NCI-H510A treated with DMSO at 0.1 percent for 48 hours (cell line): ENCODE results near the gene ATG2B.

ENCODE experiments used
- DNase-seq: peaks from one replicate; lab custom pipeline; 2025; lab: John Stamatoyannopoulos, UW

The ATG2B gene

GRCh38 chr14:96309896-96310330 lies 53.2 kb downstream of the ATG2B start:
- no peak for DNase-seq

GRCh38 chr14:96309133-96309895 lies 53.8 kb downstream of the ATG2B start:
- DNase-seq: no peak

- DNase-seq: no peak
These were observed 55.7 kb downstream of the ATG2B start for GRCh38 chr14:96307434-96307833.

- DNase-seq: no peak
These were observed 58.2 kb downstream of the ATG2B start for GRCh38 chr14:96304956-96305355.

GRCh38 chr14:96303981-96304380 lies 59.2 kb downstream of the ATG2B start:
- no peak for DNase-seq

DNA sequence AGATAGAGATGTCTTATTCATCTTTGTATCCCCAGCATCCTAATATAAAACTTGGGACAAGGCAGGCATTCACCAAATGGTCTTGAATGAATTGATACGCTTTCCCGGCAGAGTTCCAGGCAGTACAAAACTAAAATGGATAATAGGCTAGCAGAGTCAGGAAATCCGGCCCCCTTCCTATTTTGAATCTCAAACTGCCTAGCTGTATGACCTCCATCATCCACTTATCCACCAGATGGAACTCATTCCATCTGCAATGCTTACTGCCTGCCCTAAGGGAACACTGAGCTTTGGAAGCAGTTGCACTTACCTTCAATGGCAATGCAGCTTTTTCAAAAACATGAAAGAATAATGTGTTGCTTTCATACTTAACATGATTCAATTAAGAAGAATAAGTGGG lies 63.7 kb downstream of the ATG2B start:
- DNase-seq: no peak

DNA sequence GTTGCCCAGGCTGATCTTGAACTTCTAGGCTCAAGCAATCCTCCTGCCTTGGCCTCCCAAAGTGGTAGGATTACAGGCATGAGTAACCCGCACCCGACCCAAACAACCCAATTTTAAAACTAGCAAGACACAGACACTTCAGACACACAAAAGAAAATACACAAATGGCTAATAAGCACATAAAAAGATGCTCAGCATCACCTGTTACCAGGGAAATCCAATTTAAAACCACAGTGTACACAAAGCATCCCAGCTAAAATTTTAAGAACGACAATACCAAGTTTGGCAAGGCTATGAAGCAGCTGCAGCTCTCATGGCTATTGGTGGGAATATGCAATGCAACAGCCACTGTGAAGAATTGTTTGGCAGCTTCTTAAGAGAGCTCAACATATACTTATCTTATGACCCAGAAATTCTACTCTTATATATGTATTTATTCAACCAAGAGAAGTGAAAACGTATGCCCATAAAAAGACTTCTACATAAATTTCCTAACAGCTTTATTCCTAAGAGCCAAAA lies 65.1 kb downstream of the ATG2B start:
- no peak for DNase-seq

- peak; percentile 21 for DNase-seq
These were observed 66.1 kb downstream of the ATG2B start for GRCh38 chr14:96297000-96297399.

DNA sequence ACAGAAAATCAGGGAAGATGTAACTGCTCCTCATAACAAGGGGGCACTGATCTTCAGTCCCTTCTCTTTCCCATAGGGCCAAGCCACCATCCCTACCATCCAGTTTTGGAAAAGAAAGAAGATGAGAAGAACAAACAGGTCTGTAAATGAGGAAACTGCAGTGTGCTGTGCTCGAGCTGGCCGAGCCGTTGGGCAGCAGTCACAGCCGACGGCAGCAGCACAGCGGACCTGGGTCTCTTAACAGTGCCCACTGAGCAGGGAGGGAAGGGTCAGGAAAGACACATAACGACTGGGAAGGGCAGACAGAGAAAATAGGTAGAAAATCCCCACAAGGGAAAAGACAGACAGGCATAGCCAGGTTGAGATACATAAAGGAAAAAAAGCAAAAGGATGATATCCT lies 68.9 kb downstream of the ATG2B start:
- no peak for DNase-seq

- DNase-seq: no peak
These were observed 75.3 kb downstream of the ATG2B start for GRCh38 chr14:96287856-96288255.

DNA sequence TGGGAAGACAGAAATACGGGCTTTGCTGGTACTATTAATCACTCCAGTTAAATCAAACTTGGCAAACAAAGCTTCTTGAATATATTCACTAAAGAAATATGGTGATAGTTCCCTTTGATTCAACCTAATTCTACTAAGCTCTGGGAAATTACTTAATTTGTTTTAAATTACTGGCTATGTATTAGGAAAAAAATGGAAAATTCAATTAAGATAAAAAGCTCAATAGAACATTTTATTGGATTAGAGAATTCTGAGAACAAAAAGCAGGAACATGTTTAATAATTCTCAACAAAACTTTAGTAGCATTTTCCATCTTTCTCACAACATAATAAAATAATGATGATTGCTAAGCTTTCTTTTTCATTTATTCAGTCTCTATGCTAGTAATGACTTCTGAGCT lies 76.9 kb downstream of the ATG2B start:
- DNase-seq: no peak

DNA sequence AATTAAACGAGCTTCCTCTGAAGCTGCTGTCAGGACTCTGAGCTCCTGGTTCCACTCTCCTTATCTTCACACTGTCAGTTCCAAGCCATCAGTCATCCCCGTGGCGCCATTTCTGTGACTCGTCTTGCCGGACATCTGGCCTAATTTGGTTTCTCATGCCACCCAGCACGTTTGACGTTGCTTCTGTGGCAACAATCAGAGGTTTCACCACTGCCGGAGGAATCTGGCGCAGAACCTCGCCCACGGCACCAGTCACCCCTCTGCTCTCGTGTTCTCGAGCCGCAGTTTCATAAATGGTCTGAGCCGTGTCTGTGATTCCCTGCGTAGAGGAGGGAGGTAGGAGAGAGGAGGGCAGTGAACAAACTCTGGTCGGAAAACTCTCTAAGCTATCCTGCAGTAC lies 77.5 kb downstream of the ATG2B start:
- no peak for DNase-seq

GRCh38 chr14:96284430-96284829 lies 78.7 kb downstream of the ATG2B start:
- no peak for DNase-seq

DNA sequence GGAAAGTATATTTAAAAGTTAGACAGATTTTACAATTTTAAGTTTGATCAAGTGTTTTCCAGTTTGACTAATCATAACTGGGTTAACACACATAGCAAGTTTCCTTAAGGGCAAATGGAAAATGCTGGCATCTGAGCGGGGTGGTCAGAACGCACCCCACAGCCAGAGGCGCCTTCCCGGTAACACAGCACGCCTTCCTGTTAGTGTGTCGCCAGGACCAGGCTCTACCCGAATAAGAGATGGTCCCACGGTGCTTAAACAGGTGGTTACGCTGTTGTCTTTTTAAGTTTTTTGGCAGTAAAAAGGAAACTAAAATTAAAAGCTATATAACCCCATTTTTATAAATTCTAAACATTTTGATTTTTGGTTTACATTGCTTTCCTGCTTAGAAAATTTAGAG lies 79.1 kb downstream of the ATG2B start:
- no peak for DNase-seq

GRCh38 chr14:96281486-96281885 lies 81.7 kb downstream of the ATG2B start:
- peak; percentile 41 for DNase-seq

DNA sequence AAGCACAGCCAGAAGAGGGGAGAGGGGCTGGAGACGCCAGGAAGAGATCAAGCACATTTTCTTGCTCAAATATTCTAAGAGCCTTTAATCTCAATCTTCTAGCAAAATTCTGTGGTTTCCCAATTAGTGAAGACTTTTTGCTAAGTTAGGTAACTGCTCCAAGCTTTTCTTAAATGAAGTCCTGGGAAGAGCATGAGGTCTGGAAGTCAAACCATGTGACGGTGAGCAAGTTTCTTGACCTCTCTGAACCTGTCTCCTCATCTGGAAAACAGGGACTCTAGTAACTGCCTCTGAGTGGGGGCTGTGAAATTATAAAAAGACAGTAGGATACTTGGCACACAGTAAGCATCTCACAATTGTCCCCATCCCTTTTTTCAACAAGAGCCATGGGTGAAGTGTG lies 83.0 kb downstream of the ATG2B start:
- DNase-seq: no peak

- no peak for DNase-seq
These were observed 83.6 kb downstream of the ATG2B start for GRCh38 chr14:96279564-96279963.

DNA sequence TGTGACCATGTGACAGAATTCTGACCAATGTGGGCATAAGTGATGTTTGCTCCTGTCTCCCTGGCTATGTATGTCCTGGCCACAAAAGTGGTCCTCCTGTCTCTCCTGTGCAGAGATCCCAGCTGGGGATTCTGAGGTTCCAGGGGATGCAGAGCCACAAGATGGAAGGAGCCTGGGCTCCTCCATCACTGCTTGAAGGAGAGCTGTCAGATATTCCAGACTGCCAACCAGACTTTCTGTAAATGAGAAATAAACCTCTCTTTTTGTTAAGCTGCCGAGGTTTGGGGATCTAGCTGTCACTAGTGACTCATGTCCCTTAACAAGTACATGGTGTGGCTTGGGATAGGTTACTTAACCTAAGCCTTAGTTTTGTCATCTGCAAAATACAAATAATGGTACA lies 85.3 kb downstream of the ATG2B start:
- no peak for DNase-seq

DNA sequence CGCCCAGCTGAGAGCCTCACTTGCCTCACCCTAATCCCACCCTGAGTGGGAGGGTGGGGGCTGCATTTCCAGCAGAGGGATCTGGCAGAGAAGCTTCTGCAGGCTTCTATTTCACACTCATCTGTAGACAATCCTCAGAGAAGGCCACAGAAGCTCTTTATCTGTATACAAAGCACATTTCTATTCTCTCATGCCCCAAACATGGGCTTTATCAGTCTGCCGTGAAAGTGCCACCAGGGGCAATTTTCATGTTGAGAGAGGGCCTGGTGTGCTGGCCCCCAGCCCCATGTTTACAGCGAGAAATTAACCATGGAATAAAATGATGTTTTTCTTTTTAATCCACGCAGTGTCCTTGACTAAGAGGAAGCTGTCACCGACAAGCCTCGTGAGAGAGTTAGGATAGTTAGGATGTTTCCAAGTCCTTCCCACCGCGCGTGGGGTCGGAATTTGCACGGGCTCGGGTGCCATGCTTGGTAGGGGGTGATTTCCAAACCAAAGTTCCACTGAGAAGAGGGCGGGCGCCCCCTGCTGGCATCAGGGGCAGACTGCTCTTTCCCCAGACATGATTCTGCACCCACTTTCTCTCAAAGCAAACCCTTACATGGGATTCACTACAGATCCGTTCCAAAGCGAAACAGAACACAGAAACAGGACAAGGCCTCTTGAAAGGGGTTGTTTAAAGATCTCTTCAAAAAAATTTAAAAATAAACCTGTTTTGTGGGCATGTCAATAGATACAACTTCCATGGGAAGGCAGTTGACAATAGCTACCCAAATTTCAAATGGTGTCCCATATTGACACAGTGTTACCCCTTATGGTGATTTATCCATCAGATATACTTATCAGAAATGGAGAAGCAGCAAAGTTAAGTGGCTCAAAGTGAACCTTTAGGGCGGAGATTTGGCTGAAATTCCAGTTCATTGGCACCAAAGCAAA lies 87.7 kb downstream of the ATG2B start:
- peak; percentile 67 for DNase-seq

- DNase-seq: peak; percentile 26
These were observed 88.6 kb downstream of the ATG2B start for GRCh38 chr14:96274543-96274942.

GRCh38 chr14:96274122-96274521 lies 89.0 kb downstream of the ATG2B start:
- no peak for DNase-seq

GRCh38 chr14:96273629-96274028 lies 89.5 kb downstream of the ATG2B start:
- no peak for DNase-seq
